HG03280 (cell line): ENCODE data around the gene TUBB2B.

Experiments
- ATAC-seq: cut with Tn5 transposase; IDR thresholded peaks from one replicate; pipeline ENCODE4 v1.9.1; 2021; ENCODE audit warnings: mild to moderate bottlenecking, moderate library complexity; ENCODE audit not compliant: unreplicated experiment

TUBB2B gene

DNA sequence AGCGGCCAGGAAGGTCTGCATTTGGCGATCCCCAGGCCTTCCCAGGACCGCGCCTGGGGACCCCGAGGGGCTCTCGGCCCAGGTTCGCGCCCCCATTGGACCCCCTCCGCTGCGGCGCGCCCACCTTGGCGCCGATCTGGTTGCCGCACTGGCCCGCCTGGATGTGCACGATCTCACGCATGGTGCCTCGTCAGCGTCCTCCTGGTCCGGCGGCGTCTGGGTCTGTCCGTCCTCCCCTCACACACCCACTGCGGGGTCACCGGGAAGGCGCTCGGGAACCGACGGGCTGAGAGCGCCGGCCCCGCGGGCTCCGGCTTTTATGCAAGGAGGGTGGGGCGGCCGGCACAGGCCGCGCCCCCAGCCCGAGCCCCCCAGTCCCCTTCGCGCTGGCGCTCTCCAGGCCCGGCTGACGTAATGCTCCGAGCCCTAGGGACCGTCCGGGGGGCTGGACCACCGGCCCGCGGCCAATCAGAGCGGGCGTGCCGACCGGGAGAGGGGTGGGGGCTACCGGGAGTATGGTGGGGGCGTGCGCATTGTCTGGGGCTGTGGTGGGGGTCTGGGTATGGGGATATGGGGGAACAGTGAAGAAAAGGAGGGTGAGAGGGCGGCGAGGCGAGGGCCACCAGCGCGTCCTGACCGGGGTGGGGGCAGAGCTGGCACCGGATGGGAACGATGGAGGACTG lies at the start of gene TUBB2B:
TUBB2B (minus strand) TSS at position 291 of the 683 bp plus-strand sequence; CDS start at position 181, 110 bp downstream.
- ATAC-seq: no peak

DNA sequence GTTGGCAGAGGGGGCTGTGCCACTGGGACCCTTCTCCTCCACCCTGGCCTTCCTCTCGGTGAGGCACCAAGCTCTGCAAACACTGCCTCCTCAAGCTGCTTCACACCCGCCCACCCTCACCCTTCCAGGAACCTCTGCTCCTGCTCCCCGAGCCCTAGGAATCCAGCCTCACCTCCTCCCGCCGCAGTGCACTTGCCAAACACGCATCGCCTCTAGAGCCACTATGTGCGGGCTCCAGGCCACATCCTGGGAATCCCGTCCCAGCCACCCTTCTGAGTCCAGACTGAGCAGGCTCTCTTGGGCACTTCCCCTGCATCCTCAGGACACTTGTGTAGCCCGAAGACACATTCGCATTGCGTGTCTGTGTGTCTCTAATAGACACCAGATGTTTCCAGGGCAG lies 49.8 kb upstream of the TUBB2B start:
- ATAC-seq: no peak

- no peak for ATAC-seq
Observed at GRCh38 chr6:3276174-3277167, 49.0 kb upstream of the TUBB2B start.

DNA sequence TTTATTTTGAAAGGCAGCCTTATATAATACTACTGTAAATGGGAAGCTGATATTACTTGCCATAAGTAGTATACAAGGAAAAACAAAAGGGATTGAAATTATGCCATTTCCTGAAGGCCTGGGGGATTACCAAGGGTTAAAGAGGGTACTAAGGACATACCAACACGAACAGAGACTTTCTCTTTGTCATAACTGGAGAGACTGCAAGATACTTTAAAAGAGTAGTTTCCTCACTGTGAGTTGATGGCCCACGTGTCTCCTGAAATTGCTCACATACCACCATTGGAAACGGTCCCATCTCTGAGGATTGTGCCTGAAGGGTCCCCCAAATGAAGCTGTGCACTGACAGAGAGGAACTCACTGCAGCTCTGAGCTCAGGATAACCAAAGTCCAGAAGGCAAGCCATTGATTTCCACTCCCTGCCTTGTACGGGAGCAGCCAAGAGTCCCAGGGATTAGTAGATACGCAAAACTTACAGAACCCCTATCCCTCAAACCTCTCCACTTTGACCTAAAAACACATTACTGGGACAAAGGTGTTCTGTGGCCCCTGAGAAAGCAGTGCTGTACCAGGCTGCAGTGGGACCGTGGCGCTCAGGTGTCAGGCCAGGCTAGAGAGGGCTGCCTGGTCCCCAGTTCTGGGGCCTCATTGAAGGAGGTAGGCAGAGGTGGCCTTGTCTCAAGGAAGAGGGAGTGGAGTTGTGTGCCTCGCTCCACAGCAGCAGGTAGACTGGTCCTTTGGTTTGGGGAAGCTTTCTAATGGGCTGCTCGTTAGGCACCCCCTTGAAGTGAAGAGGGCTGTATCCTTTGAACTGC lies 46.5 kb upstream of the TUBB2B start:
- no peak for ATAC-seq

DNA sequence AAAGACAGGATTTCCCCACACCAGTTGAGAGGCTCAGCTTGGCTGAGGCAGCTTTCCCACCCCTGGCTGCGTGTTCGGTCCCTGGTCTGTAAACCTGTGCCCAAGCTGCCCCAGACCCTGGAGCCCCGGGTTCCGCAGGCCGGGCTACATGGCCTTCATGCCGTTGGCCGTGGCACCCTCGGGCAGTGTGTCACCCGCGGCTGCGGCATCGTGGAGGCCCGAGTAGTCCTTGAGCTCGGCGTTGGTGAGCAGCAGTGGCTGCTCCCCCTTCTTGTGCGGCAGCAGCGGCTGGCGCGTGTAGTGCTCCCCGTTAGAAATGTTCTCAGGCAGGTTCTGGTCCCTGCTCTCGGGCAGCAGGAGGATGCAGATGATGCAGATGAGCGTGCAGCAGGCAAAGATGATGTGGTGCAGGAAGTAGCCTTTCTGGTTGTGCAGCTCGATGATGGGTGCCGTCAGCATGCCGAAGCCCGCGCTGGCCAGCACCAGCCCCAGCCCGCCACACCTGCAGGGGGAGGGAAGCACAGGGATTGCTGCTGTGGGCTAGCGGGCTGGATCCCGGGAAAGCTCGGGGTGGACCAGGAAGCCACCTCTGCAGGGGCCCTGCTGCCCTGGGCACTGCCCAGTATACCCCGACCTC lies 45.6 kb upstream of the TUBB2B start:
- no peak for ATAC-seq

GRCh38 chr6:3271756-3272155 lies 44.3 kb upstream of the TUBB2B start:
- ATAC-seq: no peak

GRCh38 chr6:3270258-3270657 lies 42.8 kb upstream of the TUBB2B start:
- no peak for ATAC-seq

DNA sequence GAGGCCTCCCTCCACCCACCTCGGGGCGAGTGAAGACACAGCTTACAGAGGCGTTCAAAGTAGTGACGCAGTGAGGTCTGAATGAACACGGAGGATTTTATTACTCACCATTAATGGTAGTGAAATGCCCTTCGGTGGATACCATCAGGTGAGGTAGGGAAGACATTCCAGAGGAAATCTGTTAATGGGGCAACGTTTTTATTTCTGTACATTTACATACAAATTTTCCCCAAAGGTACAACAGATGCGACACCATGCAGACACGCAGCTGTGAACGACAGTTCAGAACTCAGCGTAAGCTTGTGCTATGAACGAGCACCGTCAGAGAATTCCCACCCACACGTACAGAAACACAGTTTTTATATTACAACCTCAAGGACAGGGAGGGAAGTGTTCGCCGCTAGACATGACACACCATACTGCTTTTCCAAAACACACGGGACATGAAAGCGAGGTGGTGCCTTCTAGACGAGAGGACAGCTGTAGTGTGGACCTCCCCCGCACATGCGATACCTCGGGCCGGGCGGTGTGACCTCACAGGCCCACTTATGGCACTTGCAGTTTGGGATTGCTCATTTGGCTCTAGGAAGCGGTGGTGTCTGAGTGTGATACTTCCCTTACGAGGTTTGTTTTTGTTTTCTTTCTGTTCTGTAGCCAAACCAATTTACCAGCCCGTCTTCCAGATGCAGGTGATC lies 42.0 kb upstream of the TUBB2B start:
- ATAC-seq: no peak

- ATAC-seq: no peak
Observed at GRCh38 chr6:3268680-3269079, 41.2 kb upstream of the TUBB2B start.

DNA sequence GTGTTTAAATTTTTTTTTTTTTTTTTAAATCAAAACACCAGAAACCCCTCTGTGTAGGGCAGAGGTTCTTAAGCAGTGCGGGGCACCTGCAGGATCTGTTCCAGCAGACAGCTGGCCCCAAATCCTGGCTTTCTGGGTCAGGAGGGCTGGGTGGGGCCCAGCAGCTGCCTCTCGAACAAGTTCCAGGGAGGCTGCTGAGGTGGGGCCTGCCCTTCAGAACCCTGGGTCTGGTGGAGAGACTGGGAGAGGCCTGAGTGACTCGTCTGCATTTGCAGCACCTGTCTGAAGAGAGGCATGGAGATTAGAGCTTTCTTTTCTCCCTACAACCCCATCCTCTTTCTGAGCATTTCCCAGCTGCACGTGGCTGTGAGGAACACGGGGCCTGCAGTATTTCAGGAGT lies 39.7 kb upstream of the TUBB2B start:
- no peak for ATAC-seq

DNA sequence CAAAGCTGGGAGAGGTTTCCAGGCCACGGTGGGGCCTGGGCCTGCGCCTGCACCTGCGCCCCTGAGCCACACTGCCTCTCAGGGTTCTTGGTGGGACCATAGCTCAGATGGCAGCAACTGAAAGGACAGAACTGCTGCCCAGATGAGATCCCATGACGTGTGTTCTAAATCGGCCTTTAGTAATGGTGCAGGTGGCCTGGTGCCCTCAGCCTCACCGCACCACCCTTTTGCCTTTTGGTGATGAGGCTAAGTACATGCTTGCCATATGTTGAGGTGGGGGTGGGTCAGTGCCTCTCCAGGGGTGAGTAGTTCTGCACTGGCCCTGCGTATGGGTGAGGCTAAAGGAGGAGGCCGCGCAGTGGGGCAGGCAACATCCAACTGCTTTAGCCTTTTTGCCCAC lies 38.7 kb upstream of the TUBB2B start:
- no peak for ATAC-seq

DNA sequence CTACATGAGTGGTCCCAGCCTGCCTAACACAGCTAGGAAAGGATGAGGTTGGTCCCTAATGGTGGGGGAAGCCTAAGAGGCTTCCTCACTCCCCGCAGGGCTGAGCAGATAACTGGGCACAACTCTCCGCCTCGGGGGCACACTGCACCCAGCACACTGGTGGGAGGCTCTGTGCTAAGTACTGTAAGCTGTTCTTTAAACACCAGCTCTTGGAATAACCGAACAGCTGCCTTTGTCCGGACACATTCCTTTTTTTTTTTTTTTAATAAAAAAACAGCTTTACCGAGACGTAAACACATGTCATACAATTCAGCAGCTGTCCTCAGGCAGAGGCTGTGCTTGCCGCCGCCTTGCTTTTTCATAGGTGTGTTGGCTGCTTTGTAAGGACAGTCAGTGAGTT lies 38.2 kb upstream of the TUBB2B start:
- no peak for ATAC-seq

DNA sequence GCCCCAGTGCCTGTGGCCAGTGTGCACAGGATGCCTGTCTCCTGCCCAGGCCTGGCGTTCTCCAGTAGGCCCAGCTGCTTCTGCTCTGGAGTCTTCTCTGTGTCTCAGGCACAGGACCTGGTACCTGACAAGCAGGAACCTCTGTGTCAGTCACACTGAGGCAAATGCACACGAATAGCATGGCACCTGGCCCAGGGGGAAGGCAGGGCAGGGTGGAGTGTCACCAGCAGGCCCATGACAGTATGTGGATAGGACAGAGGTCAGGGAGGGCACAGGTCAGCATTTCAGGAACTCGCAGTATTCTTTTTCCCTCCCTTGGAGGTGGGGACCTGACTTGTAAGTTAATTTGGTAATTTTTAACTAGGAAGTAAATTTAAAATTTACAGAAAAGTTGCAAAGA lies 36.9 kb upstream of the TUBB2B start:
- ATAC-seq: no peak

GRCh38 chr6:3263096-3263495 lies 35.6 kb upstream of the TUBB2B start:
- ATAC-seq: no peak

- no peak for ATAC-seq
Observed at GRCh38 chr6:3261921-3262320, 34.5 kb upstream of the TUBB2B start.

- no peak for ATAC-seq
Observed at GRCh38 chr6:3261518-3261820, 34.0 kb upstream of the TUBB2B start.

DNA sequence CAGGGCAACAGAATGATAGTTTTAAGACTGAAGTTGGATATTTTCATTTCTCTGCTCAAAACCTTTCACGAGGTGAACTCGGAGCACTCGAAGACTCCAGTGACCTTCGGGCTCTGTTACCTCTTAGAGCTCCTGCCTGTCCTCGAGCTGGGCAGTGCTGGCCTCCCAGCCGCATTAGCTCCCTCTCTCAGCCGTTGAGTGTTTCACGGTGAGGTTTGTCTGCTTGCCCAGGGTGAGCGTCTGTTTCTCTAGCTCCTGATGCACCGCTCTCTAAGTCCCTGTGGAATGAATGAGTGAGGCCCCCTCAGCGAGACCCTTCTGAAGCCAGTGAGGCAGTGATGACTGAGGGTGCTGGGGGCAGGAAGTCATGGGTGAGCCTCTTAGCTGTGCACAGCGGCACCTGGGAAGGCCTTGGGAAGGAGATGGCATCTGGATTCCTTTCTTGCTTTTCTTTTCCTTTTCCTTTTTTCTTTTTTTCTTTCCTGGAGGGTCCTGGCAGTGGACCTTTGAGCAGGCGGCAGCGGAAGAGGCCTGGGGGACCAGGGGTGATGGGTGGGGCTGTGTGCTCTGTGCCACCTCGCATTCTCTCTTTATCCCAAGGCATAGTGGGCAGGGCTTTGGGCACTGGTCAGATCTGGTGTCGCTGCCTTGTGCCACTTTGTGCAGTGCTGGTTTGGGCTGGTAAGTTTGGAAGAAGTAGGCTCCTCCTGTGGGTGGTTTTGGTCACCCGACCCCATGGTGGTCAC lies 33.5 kb upstream of the TUBB2B start:
- no peak for ATAC-seq

GRCh38 chr6:3260296-3260695 lies 32.8 kb upstream of the TUBB2B start:
- ATAC-seq: no peak

DNA sequence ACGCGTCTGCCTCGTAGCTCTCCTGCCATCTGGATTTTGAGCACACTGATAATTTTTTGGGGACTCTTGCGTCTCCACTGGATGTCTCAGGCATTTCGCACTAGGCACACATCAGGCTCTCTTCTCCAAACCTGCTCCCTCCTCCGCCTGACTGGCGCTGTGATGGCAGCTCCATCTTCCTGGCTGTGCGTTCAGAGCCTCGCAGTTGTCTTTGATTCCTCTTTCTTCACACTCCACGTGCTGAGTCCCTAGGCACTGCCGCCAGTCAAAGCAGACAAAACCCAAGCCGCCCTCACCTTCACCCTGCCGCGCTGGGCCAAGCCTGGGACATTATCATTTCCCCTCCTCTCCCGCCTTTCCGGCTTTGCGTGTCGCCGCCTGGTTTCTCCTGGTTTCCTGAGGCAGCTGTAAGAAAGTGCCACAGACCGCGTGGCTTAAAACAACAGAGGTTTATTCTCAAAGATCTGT lies 32.1 kb upstream of the TUBB2B start:
- ATAC-seq: peak; percentile 13
